K562 (cell line): Measurements from ENCODE around the gene VWA7. TPM values are rescaled to one million over a fixed set of nuclear protein-coding genes. Genes with fewer than 3 reads are reported as not detected.
A peak's percentile ranks its signal among the peaks of the same experiment; 100 is the strongest.

Experiments
- DNMT1 ChIP-seq: fragments of 450-650 bp; IDR thresholded peaks from 2 replicates; pipeline ENCODE4 v1.6.1; 2016; ENCODE audit warnings: antibody characterized with exemption, mild to moderate bottlenecking
- DPF2 ChIP-seq: fragments of 450-650 bp; IDR thresholded peaks from 2 replicates; pipeline ENCODE4 v1.6.1; 2016
- ETV1 ChIP-seq: fragments of 450-650 bp; conservative IDR thresholded peaks from 2 replicates; pipeline ENCODE4 v1.6.1; 2016; ENCODE audit warnings: missing genetic modification characterization, control low read depth, low read depth, missing compliant biosample characterization
- FOXP1 ChIP-seq: sonication (generic); formaldehyde crosslinking; IDR thresholded peaks from 2 replicates; pipeline ENCODE4 v1.8.0; 2022; ENCODE audit warnings: mild to moderate bottlenecking, missing genetic modification reagents
- HDAC6 ChIP-seq: IDR thresholded peaks from 2 replicates; pipeline ENCODE4 v1.6.1; 2012; ENCODE audit warnings: low read depth, mild to moderate bottlenecking, control low read depth, inconsistent platforms, low read length, moderate library complexity
- KLF6 ChIP-seq: fragments of 250-450 bp; sonication (Bioruptor Pico); IDR thresholded peaks from 2 replicates; pipeline ENCODE4 v1.4.0; 2020; ENCODE audit warnings: mild to moderate bottlenecking, moderate library complexity, borderline replicate concordance
- NCOA4 ChIP-seq: fragments of 450-650 bp; IDR thresholded peaks from 2 replicates; pipeline ENCODE4 v1.6.1; 2018; ENCODE audit warnings: mild to moderate bottlenecking; ENCODE audit not compliant: partially characterized antibody
- SMAD3 ChIP-seq: fragments of 450-650 bp; formaldehyde crosslinking; conservative IDR thresholded peaks from 2 replicates; pipeline ENCODE4 v1.4.0; 2020; ENCODE audit warnings: mild to moderate bottlenecking
- TBP ChIP-seq: optimal IDR thresholded peaks from 2 replicates; pipeline ENCODE3; 2011; ENCODE audit warnings: low read depth, low read length, improper control_type of control experiment
- TFAM ChIP-seq: fragments of 250-450 bp; sonication (Bioruptor Pico); conservative IDR thresholded peaks from 2 replicates; pipeline ENCODE4 v1.5.0; 2021; ENCODE audit warnings: mild to moderate bottlenecking, moderate library complexity
- ZKSCAN1 ChIP-seq: fragments of 150-350 bp; IDR thresholded peaks from 2 replicates; pipeline ENCODE4 v1.6.1; 2016; ENCODE audit warnings: low read depth, low read length
- ZNF354B ChIP-seq: fragments of 250-450 bp; sonication (Bioruptor Pico); IDR thresholded peaks from 2 replicates; pipeline ENCODE4 v1.4.0; 2020
- ZNF589 ChIP-seq: fragments of 200-800 bp; sonication (Bioruptor generic); IDR thresholded peaks from 2 replicates; pipeline ENCODE4 v1.6.1; 2016; ENCODE audit warnings: low read depth, missing genetic modification characterization, missing compliant biosample characterization
- polyA plus RNA-seq, 8 experiments: library from polyadenylated mRNA; depleted of rRNA in 4 of 8; stranded (reverse) in 5 of 8; unstranded in 3 of 8; fragments of >200 nt; fragmentation: Nextera tagmentation in 2 of 8; fragmentation: Illumina TruSeq in 1 of 8; extraction: Ambion mirVana in 2 of 8; extraction: Trizol in 1 of 8; gene quantifications; 2 replicates each; pipeline versions ENCODE4 v1.2.1 to v1.2.3, GENCODE V29; 2011 to 2014; ENCODE audit warnings: inconsistent platforms in 1 of 8, missing spikeins in 1 of 8
- total RNA-seq, 7 experiments: library from RNA; depleted of rRNA in 6 of 7; stranded (reverse); fragments of >200 nt in 6 of 7; fragmentation: Illumina TruSeq in 2 of 7; extraction: Trizol in 2 of 7; gene quantifications; 2 replicates each; pipeline versions ENCODE4 v1.2.1 to v1.2.3, GENCODE V29; 2011 to 2021; ENCODE audit warnings: low replicate concordance in 1 of 7
- TF ChIP-seq, protein P1 (sequence below), 2 experiments: IDR thresholded peaks; 2 replicates each; pipeline ENCODE4 v1.6.1; 2012; ENCODE audit warnings: improper control_type of control experiment in 2 of 2, low read depth in 2 of 2, low read length in 2 of 2, borderline replicate concordance in 1 of 2
- TF ChIP-seq, protein P2 (sequence below): fragments of 200-800 bp; sonication (Bioruptor generic); IDR thresholded peaks from 2 replicates; pipeline ENCODE4 v1.6.1; 2017; ENCODE audit warnings: missing genetic modification characterization, missing compliant biosample characterization
- TF ChIP-seq, protein P3 (sequence below): fragments of 250-450 bp; sonication (Bioruptor Pico); IDR thresholded peaks from 2 replicates; pipeline ENCODE4 v1.5.0; 2020; ENCODE audit warnings: mild to moderate bottlenecking, borderline replicate concordance
- TF ChIP-seq, protein P4 (sequence below): fragments of 250-450 bp; sonication (Bioruptor Pico); IDR thresholded peaks from 2 replicates; pipeline ENCODE4 v1.8.0; 2022; ENCODE audit warnings: moderate library complexity, mild to moderate bottlenecking, inconsistent platforms
- TF ChIP-seq, protein P5 (sequence below): fragments of 250-450 bp; sonication (Bioruptor Pico); IDR thresholded peaks from 2 replicates; pipeline ENCODE4 v1.4.0; 2020; ENCODE audit warnings: mild to moderate bottlenecking

VWA7 gene
- total and polyA plus RNA-seq, 9 of the 15 experiments (the other 6 are each of a cell fraction or from before 2014, with no cell fraction given), result 0.18 to 2.9 (median 0.95) TPM

DNA sequence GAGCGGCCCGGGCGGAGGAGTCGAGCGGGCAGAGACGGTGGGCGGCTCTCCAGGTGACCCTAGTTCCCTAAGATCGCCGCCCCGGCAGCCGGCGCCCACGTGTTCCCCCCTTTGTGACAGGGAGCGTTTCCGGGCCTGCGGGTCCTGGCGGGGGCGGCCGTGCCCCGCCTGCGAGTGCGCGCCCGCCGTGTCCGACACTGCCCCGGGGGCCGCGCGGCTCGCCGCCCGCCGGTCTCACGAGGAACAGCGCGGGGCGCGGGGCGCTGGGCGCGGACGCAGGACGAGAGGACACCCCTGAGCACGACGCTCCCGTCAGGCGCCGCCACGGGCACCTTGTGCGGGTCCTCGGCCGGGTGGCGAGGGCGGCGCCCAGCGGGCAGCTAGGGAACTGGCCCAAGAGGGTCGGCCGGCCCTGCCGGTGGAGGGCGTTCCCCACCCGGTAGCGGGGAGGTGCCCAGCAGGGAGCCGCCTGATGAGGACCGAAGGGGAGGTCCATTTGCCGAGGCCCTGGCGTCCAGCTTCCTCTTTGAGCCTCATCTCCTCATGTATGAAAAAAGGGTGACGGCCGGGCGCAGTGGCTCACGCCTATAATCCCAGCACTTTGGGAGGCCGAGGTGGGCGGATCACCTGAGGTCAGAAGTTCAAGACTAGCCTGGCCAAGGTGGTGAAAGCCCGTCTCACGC lies 18.6 kb upstream of the VWA7 start, which contains the start of gene VARS1 (continued):
- no peak for TF ChIP-seq NCOA4
- TF ChIP-seq, protein P1, sequence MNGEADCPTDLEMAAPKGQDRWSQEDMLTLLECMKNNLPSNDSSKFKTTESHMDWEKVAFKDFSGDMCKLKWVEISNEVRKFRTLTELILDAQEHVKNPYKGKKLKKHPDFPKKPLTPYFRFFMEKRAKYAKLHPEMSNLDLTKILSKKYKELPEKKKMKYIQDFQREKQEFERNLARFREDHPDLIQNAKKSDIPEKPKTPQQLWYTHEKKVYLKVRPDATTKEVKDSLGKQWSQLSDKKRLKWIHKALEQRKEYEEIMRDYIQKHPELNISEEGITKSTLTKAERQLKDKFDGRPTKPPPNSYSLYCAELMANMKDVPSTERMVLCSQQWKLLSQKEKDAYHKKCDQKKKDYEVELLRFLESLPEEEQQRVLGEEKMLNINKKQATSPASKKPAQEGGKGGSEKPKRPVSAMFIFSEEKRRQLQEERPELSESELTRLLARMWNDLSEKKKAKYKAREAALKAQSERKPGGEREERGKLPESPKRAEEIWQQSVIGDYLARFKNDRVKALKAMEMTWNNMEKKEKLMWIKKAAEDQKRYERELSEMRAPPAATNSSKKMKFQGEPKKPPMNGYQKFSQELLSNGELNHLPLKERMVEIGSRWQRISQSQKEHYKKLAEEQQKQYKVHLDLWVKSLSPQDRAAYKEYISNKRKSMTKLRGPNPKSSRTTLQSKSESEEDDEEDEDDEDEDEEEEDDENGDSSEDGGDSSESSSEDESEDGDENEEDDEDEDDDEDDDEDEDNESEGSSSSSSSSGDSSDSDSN (IDR thresholded peaks at IDR 0.05; ENCODE audit: borderline replicate concordance in 1 of 2, low read depth in 2 of 2, low read length in 2 of 2), result peak; percentile 78 to 81; a peak in 3 of 4 replicates
- TF ChIP-seq TBP, result peak; percentile 74
- TF ChIP-seq KLF6 (CRISPR knock-in tag), result no peak; the same call in 1 of the 2 replicates
- no peak for TF ChIP-seq DNMT1
- TF ChIP-seq, protein P2, sequence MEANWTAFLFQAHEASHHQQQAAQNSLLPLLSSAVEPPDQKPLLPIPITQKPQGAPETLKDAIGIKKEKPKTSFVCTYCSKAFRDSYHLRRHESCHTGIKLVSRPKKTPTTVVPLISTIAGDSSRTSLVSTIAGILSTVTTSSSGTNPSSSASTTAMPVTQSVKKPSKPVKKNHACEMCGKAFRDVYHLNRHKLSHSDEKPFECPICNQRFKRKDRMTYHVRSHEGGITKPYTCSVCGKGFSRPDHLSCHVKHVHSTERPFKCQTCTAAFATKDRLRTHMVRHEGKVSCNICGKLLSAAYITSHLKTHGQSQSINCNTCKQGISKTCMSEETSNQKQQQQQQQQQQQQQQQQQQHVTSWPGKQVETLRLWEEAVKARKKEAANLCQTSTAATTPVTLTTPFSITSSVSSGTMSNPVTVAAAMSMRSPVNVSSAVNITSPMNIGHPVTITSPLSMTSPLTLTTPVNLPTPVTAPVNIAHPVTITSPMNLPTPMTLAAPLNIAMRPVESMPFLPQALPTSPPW, result peak; percentile 94
- 0 out of 2 replicates have a peak, but pooled peaks have one; percentile 47 for TF ChIP-seq SMAD3 (CRISPR knock-in tag)
- no peak; the same call in 1 of the 2 replicates for TF ChIP-seq FOXP1
- peak; percentile 91; the same call in 1 of the 2 replicates for TF ChIP-seq DPF2
- TF ChIP-seq, protein P3, sequence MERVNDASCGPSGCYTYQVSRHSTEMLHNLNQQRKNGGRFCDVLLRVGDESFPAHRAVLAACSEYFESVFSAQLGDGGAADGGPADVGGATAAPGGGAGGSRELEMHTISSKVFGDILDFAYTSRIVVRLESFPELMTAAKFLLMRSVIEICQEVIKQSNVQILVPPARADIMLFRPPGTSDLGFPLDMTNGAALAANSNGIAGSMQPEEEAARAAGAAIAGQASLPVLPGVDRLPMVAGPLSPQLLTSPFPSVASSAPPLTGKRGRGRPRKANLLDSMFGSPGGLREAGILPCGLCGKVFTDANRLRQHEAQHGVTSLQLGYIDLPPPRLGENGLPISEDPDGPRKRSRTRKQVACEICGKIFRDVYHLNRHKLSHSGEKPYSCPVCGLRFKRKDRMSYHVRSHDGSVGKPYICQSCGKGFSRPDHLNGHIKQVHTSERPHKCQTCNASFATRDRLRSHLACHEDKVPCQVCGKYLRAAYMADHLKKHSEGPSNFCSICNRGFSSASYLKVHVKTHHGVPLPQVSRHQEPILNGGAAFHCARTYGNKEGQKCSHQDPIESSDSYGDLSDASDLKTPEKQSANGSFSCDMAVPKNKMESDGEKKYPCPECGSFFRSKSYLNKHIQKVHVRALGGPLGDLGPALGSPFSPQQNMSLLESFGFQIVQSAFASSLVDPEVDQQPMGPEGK (CRISPR knock-in tag), result no peak
- TF ChIP-seq ETV1 (tag), result peak; percentile 65
- TF ChIP-seq HDAC6, result no peak
- TF ChIP-seq ZKSCAN1, result peak; percentile 85
- TF ChIP-seq, protein P4, sequence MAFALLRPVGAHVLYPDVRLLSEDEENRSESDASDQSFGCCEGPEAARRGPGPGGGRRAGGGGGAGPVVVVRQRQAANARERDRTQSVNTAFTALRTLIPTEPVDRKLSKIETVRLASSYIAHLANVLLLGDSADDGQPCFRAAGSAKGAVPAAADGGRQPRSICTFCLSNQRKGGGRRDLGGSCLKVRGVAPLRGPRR (CRISPR knock-in tag), result no peak
- peak; percentile 73 for TF ChIP-seq ZNF589 (CRISPR knock-in tag)
- no peak for TF ChIP-seq ZNF354B (CRISPR knock-in tag)
- no peak for TF ChIP-seq TFAM
- TF ChIP-seq, protein P5, sequence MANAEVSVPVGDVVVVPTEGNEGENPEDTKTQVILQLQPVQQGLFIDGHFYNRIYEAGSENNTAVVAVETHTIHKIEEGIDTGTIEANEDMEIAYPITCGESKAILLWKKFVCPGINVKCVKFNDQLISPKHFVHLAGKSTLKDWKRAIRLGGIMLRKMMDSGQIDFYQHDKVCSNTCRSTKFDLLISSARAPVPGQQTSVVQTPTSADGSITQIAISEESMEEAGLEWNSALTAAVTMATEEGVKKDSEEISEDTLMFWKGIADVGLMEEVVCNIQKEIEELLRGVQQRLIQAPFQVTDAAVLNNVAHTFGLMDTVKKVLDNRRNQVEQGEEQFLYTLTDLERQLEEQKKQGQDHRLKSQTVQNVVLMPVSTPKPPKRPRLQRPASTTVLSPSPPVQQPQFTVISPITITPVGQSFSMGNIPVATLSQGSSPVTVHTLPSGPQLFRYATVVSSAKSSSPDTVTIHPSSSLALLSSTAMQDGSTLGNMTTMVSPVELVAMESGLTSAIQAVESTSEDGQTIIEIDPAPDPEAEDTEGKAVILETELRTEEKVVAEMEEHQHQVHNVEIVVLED (CRISPR knock-in tag), result peak; percentile 75
